Measurements from ENCODE around the gene SPAM1.
"Not testable (repeated sequence)": the region's sequence is repeated elsewhere in the genome, so short reads cannot be mapped to it uniquely, and the experiment has no call there.

SPAM1 gene, protein sequence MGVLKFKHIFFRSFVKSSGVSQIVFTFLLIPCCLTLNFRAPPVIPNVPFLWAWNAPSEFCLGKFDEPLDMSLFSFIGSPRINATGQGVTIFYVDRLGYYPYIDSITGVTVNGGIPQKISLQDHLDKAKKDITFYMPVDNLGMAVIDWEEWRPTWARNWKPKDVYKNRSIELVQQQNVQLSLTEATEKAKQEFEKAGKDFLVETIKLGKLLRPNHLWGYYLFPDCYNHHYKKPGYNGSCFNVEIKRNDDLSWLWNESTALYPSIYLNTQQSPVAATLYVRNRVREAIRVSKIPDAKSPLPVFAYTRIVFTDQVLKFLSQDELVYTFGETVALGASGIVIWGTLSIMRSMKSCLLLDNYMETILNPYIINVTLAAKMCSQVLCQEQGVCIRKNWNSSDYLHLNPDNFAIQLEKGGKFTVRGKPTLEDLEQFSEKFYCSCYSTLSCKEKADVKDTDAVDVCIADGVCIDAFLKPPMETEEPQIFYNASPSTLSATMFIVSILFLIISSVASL

GRCh38 chr7:123924941-123925340 is at the start of gene SPAM1:
Gene SPAM1 (plus strand): TSS chr7:123925241. CDS start chr7:123953571, 28,330 bp downstream.
- DNase-seq (ENCODE audit: low spot score), result no peak
- no peak for FAIRE-seq

GRCh38 chr7:123876557-123877256 is 48.3 kb upstream of the SPAM1 start:
- FAIRE-seq (no peak), DNase-seq (ENCODE audit: low spot score) (no peak)

DNA sequence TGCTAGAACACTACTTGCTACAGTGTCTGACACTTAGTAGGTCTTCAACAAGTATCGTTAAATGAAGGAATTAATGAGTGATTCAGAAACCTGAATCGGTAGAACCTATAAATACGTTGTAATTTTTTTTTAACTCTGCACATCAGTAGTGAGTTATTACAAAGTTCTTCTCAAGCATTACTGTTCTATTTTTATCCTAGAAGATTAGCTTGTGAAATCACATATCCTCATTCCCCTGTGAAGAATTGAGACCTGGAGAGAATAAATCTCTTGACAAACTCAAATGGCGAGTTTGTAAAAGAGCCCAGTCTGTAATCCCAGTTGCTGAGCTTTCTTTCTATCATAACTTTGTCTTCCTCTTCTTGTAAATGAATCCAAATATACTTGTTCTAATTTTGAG is 45.4 kb upstream of the SPAM1 start:
- no peak for FAIRE-seq

DNA sequence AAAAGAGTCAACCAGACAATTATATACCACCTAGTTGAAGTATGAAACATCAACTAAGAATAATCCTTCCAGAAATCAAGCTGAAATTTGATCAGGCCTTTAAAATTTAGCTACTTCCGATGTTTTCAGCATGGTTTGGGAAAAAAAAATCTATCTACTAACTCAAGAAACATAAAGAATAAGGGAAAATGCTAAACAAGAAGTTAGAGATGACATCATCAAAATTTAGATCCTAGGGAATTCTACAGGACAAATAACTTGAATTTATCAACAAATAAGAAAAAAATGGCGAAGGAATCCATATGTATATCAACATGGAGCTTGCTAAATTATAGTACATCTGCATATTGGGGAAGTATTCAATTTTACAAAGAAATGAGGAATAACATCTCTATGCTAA is 43.7 kb upstream of the SPAM1 start:
- FAIRE-seq (no peak), DNase-seq (ENCODE audit: low spot score) (no peak)

More for the DNA sequence above, 45.4 kb upstream of the SPAM1 start:
- no peak for DNase-seq (ENCODE audit: low spot score)

- no peak for FAIRE-seq
- DNase-seq (ENCODE audit: low spot score), result no peak
Measured at GRCh38 chr7:123883154-123883553, 41.9 kb upstream of the SPAM1 start.

DNA sequence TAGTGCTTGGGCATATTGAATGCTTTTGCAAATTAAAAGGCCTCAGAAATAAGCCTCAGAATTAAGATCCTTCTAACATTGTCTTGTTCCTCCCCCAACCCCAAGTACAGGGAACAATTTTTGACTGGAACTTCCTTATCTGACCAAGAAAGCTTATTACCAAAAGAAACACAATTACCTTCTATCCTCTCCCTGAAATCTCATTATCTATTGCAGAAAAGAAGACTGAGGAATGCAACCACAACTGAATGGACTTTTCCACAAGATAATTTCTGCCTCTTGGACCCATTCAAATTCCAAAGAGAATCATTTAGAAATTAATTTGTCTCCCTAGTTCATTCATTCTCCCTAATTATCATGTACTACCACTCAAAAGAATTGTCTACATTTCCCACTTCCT is 36.8 kb upstream of the SPAM1 start:
- DNase-seq (ENCODE audit: low spot score) (no peak), FAIRE-seq (no peak)

DNA sequence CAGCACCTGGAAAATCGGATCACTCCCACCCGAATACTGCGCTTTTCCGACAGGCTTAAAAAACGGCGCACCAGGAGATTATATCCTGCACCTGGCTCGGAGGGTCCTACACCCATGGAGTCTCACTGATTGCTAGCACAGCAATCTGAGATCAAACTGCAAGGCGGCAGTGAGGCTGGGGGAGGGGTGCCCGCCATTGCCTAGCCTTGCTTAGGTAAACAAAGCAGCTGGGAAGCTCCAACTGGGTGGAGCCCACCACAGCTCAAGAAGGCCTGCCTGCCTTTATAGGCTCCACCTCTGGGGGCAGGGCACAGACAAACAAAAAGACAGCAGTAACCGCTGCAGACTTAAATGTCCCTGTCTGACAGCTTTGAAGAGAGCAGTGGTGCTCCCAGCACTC is 30.3 kb upstream of the SPAM1 start:
- DNase-seq (ENCODE audit: low spot score); FAIRE-seq: not testable (repeated sequence)

GRCh38 chr7:123901101-123901500 is 23.9 kb upstream of the SPAM1 start:
- no peak for FAIRE-seq
- no peak for DNase-seq (ENCODE audit: low spot score)

DNA sequence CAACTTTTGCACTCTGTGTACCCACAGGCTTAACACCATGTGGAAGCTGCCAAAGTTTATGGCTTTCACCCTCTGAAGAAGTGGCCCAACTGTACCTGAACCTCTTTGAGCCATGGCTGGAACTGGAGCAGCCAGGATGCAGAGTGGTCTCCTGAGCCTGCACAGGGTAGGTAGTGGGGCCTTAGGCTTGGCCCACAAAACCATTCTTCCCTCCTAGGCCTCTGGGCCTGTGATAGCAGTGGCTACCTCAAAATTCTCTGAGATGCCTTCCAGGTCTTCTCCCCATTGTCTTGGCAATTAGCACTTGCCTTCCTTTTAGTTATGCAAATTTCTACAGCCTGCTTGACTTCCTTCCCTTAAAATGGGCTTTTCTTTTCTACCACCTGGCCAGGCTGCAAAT is 19.3 kb upstream of the SPAM1 start:
- FAIRE-seq (no peak), DNase-seq (ENCODE audit: low spot score) (no peak)

- FAIRE-seq, result no peak
- peak; percentile 8 for DNase-seq (ENCODE audit: low spot score)
Measured at GRCh38 chr7:123916240-123916724, 8.8 kb upstream of the SPAM1 start.

- FAIRE-seq (no peak), DNase-seq (ENCODE audit: low spot score) (no peak)
Measured at GRCh38 chr7:123917878-123918277, 7.2 kb upstream of the SPAM1 start.

GRCh38 chr7:123918309-123918708 is 6.7 kb upstream of the SPAM1 start:
- FAIRE-seq (no peak), DNase-seq (ENCODE audit: low spot score) (no peak)

DNA sequence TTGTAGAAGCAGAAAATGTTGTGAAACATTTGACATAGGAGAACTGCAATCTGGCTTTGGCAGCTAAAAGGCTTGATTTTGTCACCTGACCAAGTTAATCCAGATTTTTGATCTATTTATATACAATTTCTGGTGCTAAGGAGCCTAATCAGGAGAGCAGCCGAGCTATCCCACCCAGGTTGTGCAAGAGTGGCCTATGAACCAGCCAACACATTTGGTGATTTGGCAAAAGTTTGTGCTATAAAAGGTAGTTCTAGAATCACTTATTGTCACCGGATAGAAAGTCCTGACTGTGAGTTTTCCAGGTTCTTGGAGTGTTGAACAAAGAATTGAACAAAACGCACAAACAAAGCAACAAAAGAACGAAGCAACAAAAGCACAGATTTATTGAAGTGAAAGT is 1.4 kb upstream of the SPAM1 start:
- DNase-seq (ENCODE audit: low spot score) (no peak), FAIRE-seq (no peak)

DNA sequence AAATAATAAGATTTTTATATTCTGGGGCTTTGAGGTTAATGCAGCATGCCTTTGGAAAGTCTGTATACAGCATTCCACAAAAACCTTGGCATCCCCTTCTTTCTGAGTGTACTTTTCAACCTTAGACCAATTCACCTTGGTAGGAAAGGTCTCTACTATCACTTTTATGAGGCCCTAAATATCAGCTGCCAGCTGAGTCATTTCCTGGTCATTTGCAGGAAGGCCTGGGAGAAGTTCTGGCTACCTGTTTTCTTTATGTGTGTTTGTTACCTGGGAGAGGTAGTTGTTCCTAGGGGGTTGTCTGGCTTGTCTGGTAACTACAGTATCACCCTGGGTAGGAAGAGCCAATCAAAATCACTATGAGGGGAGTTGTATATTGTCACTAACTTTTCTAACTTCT is 4.1 kb downstream of the SPAM1 start:
- no peak for FAIRE-seq
- peak; percentile 7 for DNase-seq (ENCODE audit: low spot score)

DNA sequence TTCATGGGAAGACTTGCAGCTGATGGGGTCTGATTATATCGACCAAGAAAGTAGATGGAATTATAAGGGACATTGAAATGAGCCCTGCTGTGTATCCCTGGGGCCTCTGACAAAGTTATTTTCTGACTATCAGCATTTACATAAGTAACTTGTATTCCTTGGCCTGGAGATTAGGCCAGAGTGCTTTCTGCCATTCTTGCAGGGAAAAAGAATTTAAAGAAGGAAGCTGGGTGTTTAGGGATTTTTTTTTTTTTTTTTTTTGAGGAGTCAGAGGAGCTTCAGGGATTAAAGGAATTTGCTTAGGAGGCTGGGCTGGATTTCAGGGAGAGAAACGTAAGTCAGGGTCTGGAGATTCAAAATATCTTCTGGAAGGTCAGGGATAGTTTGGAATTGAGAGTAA is 4.6 kb downstream of the SPAM1 start:
- no peak for FAIRE-seq

DNA sequence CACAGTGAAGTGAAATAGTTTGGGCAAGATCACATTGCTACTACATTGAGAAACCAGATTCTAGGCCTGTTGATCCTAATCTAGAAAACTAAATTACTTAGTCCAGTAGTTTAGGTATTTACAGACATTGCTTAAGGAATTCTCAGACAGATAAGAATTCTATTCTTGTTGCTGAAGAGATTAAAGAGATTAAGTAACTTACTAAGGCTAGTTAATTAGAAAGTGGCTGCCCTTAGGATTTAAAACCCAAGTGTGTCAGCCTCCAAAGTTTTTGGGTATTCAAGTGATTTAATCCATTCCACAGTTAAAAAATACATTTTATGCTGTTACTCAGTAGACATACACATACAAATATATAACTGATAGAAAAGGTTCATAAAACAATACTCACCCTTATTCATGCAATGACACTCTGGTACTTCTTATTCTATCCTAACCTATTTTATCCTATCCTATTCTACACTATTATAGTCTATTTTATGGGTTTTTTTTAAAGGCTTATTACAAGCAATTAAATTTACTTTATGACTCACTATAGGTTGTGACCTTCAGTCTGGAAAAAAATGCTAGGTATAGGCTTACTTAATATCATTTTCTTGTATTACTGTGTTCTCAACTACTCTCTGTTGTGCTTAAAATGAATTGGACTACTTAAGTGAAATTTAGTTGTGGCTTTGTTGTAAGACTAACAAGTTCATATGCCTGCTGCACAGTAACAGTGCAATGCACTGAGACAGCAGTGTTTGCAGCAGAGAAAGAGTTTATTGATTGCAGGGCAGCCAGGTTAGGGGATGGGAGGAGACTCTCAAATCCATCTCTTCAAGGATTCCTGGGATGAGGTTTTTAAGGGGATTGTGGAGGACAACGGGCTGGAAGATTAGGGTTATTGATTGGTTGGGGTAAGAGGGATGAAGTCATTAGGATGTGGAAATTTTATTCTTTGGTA is 10.7 kb downstream of the SPAM1 start:
- FAIRE-seq (no peak), DNase-seq (ENCODE audit: low spot score) (no peak)

More for the DNA sequence above, 4.6 kb downstream of the SPAM1 start:
- DNase-seq (ENCODE audit: low spot score), result no peak

DNA sequence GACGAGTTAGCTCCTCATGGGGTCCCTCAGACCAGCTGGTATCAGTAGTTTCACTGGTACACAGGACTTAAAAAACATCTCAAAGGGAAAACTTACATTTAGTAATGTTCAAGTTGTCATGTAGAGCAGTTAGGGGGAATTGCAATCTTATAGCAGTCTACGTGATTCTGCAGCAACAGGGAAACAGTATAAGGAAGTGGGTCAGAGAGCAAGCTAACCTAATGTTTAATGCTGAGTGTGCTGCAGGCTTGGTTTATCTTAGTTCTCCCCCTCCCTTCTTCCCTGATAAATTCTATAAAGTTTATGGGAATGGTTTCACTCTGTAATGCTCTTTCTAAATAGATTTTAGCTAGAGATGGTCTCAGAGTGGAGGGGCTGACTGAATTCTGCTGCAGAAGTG is 11.3 kb downstream of the SPAM1 start:
- FAIRE-seq (no peak), DNase-seq (ENCODE audit: low spot score) (no peak)

DNA sequence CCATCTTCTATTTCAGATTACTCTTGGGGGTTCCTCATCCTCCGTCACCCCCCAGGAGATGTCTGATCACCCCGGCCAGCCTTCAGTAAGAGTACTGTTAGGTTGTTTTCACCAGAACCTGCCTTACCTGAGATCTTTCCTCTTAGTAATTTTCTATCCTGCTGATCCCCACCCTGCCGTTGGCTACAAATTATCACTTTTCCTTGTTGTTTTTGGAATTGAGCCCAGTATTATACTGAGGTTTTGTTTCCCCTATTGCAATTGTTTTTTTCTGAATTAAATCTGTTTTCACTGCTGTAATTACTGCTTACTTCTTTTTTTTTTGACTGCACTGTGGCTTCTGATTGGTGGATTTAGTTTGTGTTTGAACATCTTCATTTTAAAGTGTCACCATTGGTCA is 14.7 kb downstream of the SPAM1 start:
- DNase-seq (ENCODE audit: low spot score) (no peak), FAIRE-seq (no peak)

DNA sequence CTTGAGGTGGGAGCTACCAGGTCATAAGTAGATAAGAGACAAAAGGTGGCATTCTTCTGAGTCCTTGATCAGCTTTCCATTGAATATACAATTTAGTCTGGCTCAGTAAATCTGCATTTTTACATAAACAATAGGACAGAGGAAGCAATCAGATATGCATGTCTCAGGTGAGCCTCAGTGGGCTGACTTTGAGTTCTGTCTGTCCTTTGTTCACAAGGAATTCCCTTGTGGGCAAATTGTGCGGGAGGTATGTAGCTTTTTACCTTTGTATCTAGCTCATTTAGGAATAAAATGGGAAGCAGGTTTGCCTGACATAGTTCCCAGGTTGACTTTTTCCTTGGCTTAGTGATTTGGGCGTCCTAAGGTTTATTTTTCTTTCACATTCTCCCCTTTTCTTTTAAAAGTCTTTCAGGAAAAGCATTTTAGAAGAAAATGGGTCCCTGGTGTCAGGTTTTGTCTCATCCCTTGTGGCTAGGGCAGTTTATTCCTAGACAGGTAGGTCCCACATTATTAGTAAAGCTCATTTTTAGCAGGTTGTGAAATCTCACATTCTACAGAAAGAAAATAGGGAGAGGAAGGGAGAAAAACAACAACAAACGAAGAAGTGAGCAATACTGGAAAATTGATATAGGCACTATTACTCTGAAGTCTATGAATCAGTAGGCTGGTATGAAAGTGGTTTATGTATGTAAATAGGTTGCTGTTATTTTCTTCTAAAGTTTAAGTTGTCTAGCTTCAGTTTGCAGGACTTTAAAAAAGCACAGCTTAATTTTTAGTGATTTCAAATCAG is 16.5 kb downstream of the SPAM1 start:
- DNase-seq (ENCODE audit: low spot score), result no peak
- no peak for FAIRE-seq

DNA sequence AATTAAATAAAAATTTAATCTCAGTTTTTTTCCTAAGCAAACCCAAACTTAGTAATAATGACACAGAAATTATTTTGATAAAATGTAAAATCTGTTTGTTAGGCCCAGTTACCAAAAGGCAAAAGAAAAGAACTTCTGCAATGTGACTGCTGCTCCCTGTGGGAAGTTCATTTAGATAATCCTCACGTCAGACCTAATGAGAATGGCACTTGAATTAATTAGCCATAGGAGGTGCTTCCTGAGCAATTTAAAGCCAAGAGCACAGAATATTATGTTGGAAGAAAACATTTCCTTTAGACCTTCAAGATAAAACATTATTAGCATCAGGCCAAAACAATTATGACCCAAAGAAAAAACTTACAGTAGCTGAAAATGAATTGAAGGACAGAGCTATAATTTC is 19.4 kb downstream of the SPAM1 start:
- FAIRE-seq (no peak), DNase-seq (ENCODE audit: low spot score) (no peak)

GRCh38 chr7:123945938-123946337 is 20.9 kb downstream of the SPAM1 start:
- FAIRE-seq (no peak), DNase-seq (ENCODE audit: low spot score) (no peak)

Measured in urothelium cell line (cell line).